Body of pancreas (tissue), 4 donors: Measurements from ENCODE around the gene IGFBP6. TPM values are rescaled to one million over a fixed set of nuclear protein-coding genes. Genes with fewer than 3 reads are reported as not detected.
A peak's percentile ranks its signal among the peaks of the same experiment; 100 is the strongest.

ENCODE experiments used
- ATAC-seq: fragments of 150-250 bp; one replicate; pipeline ENCODE4 v1.9.1; 2016
- DNase-seq, 4 donors: peaks; one replicate each; pipeline ENCODE4 v3.0.0-alpha.2; 2019
- H3K27ac ChIP-seq, 4 donors: fragments of 200-600 bp; sonication (generic); 1 replicate in 3 of 4; 2 replicates in 1 of 4; pipeline versions ENCODE4 v1.5.1 to v1.6.1; 2016 to 2019; ENCODE audit warnings: mild to moderate bottlenecking in 1 of 4, mixed read lengths in 1 of 4, moderate library complexity in 1 of 4
- H3K27me3 ChIP-seq, 2 donors: fragments of 200-600 bp; sonication (generic); one replicate each; pipeline ENCODE4 v1.6.0; 2016; ENCODE audit warnings: mild to moderate bottlenecking in 1 of 2
- H3K36me3 ChIP-seq, 2 donors: fragments of 200-600 bp; sonication (generic); replicated peaks in 1 of 2; 2 replicates each; pipeline ENCODE4 v1.5.1; 2016; ENCODE audit warnings: low read depth in 2 of 2; ENCODE audit not compliant: insufficient read depth in 1 of 2
- H3K4me1 ChIP-seq: fragments of 200-600 bp; sonication (generic); one replicate; pipeline ENCODE4 v1.6.0; 2016
- H3K4me3 ChIP-seq, 2 donors: fragments of 200-600 bp; sonication (generic); 1 replicate in 1 of 2; 2 replicates in 1 of 2; pipeline ENCODE4 v1.5.1; 2016 to 2019
- H3K9me3 ChIP-seq, 3 donors: fragments of 200-600 bp; sonication (generic); 1 replicate in 2 of 3; 2 replicates in 1 of 3; pipeline ENCODE4 v1.5.1; 2016
- POLR2A ChIP-seq, 3 donors: fragments of 450-650 bp; IDR thresholded peaks; one replicate each; pipeline ENCODE4 v1.6.1; 2016; ENCODE audit warnings: antibody characterized with exemption in 3 of 3, mild to moderate bottlenecking in 2 of 3
- WGBS, 2 donors: methylation state at CpG; one replicate each; pipeline ENCODE4 v1.1.5; 2017; 5-methylcytosine and 5-hydroxymethylcytosine counted together
- intact Hi-C: fragments of 100-400 bp; cut with DNase I; formaldehyde crosslinking; loops from one replicate; pipeline ENCODE4 v1.15.1; 2023
- total RNA-seq, 2 donors: library from RNA; depleted of rRNA; stranded (reverse); fragments of >200 nt; gene quantifications; one replicate each; pipeline ENCODE4 v1.1.0, GENCODE V29; 2016
- TF ChIP-seq, protein P1 (sequence below), 7 experiments: fragments of 450-650 bp in 4 of 7; fragments of 200-600 bp in 3 of 7; sonication (generic) in 3 of 7; IDR thresholded peaks; one replicate each; pipeline ENCODE4 v1.5.1; 2016 to 2019; ENCODE audit warnings: antibody characterized with exemption in 7 of 7

Gene IGFBP6
- total RNA-seq, 2 donors from 2014 or later: 154 to 204 TPM

DNA sequence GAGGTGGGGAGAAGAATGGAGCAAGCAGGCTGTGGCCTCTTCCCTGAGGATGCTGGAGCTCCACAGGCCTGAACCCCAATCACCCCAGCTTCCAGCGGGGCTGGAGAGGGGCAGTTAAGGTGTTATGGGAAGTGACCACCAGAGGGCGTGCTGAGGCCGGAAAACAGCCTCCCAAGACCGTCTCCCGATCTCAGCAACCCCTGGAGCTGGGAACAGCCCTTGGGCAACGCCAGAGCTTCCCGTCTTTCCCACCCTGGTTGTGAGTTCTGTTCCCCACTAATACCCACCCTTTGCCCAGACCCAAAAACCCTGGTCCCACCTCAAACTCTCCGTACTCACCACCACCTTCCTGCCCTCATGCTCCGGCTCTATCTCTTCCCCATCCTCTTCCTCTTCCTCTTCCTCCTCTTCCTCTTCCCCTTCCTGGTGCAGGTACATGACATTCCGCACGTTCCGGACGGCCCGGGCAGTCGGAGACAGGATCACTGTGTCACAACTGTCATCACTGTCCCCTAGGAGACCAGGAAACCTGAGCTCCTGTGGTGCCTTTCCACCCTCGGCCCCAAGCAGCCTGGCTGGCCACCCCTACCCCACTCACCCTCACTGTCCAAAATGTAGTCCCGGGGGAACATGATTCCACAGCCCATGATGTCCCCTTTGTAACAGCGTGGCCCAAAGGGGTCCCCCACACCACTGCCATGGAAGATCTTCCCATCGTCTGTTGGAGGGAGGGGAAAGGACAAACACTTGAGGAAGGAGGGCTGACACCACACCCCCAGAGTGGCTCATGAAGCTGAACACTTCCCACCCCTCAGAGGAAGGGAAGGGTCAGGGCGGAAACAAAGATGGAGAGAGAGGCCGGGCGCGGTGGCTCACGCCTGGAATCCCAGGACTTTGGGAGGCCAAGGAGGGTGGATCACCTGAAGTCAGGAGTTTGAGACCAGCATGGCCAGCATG is 31.2 kb upstream of the IGFBP6 start:
- DNase-seq: peak; percentile 80 to 84 (median 83)
- TF ChIP-seq, protein P1, sequence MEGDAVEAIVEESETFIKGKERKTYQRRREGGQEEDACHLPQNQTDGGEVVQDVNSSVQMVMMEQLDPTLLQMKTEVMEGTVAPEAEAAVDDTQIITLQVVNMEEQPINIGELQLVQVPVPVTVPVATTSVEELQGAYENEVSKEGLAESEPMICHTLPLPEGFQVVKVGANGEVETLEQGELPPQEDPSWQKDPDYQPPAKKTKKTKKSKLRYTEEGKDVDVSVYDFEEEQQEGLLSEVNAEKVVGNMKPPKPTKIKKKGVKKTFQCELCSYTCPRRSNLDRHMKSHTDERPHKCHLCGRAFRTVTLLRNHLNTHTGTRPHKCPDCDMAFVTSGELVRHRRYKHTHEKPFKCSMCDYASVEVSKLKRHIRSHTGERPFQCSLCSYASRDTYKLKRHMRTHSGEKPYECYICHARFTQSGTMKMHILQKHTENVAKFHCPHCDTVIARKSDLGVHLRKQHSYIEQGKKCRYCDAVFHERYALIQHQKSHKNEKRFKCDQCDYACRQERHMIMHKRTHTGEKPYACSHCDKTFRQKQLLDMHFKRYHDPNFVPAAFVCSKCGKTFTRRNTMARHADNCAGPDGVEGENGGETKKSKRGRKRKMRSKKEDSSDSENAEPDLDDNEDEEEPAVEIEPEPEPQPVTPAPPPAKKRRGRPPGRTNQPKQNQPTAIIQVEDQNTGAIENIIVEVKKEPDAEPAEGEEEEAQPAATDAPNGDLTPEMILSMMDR (IDR thresholded peaks at IDR 0.05): peak; percentile 75 to 92 (median 86)
- TF ChIP-seq POLR2A (IDR thresholded peaks at IDR 0.05): peak in 1 of 3 donors; percentile 19
- intact Hi-C loops: loop anchor here (5.0 to 10.0 kb wide), 2 partner anchors 36 to 129 kb away; partner anchors contain the start of gene SOAT2
- peaks cover 15% of the 10 kb centered on the region for H3K4me1 ChIP-seq
- peak; percentile 63 for ATAC-seq
- no peaks in the 10 kb centered on the region for H3K27me3 ChIP-seq
- H3K27ac ChIP-seq: peak overlapping the region in 3 of 4 donors; percentile 20 to 55 (median 45)
- WGBS, 2 donors: 39 to 48% methylated on average over 23 of the region's 24 CpGs
- peaks cover 0 to 19% of the 10 kb centered on the region in 2 donors for H3K36me3 ChIP-seq
- no peaks in the 10 kb centered on the region for H3K9me3 ChIP-seq
- no peak overlapping the region for H3K4me3 ChIP-seq

DNA sequence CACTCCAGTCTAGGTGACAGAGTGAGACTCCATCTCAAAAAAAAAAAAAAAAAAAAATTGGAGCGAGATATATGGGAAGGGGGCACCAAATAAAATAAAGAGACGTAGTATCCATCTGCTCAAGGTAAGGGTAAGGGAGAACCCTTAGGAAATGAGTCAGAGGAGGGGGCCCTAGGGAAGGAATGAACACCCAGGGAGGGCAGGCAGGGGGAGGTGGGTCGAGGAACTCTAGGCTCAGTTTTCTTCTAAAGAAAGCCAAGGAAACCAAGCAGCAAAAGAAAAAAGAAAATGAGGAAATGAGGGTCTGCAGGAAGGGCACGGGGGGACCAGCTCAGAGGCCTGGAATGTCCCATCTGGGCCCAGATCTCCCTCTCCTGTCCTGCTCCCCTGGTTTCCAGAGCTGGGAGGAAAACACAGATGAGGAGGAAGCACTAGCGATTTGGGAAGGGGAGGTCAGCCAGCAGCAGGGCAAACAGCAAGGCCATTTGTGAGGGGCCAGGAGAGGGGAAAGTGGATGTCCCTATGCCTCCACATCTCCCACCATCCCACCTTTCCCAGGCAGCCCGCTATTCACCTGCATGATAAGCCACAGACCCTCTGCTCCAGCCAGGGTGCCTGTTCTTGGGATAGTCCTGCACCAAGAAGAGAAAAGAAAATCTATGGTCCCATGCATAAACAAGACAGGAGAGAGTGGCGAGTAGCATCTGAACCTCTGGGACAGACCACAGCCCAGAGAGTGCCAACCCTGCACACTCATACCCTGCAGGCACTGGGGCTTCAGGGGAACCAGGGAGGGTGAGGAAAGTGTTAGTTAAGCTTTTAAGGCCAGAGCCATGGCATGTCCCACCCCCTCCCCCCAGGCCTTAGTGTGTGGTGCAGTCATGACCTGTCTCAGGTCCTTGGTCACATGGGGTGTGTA is 30.1 kb upstream of the IGFBP6 start:
- 79 to 88% methylated on average over 7 of the region's 7 CpGs for WGBS, 2 donors
- H3K4me1 ChIP-seq: peaks cover 5% of the 10 kb centered on the region
- peaks cover 0 to 19% of the 10 kb centered on the region in 2 donors for H3K36me3 ChIP-seq
- no peaks in the 10 kb centered on the region for H3K27me3 ChIP-seq
- ATAC-seq (no peak), DNase-seq (no peak)
- H3K27ac ChIP-seq: no peak overlapping the region
- TF ChIP-seq, protein P1 (IDR thresholded peaks at IDR 0.05): no peak
- no peak for TF ChIP-seq POLR2A (IDR thresholded peaks at IDR 0.05)
- H3K4me3 ChIP-seq: no peak overlapping the region
- no peaks in the 10 kb centered on the region for H3K9me3 ChIP-seq
- intact Hi-C loops: loop anchor here (5.0 to 10.0 kb wide), 2 partner anchors 35 to 127 kb away; partner anchors contain the start of gene SOAT2

DNA sequence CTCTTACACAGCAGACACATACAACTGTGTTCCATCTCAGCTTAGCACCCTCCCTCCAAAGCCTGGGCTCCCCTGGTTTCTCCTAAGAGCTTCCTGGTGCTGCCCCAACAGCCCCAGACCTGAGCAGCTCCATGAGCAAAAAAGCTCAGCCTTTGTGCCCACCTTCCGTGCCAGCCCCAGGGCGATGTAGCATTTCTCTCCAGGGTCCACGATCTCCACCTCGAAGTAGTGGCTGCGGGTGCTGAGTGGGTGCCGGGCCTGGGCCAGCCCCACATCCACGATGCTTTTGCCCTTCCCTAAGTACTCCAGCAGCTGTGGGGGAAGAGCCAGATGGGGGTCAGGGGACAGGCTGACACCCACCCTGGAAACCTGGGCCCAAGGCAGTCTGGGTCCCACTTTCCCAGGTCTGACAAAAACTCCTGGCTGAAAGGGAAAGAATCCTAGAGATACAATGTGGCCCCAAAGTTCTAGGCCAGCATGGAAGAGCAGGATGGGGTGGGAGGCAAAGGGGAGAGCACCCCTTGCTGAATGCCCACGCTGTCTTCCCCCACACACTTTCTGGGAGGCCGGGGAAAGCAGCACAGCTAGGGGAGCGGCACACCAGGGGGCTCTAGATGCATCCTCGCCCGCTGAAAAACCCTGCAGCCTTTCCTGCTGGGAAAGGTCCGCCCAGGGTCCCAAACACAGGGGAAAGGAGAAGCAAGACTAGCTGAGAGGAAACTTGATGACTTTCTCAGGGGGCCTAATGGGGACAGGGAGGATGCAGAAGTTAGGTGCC is 29.3 kb upstream of the IGFBP6 start:
- DNase-seq (no peak), ATAC-seq (no peak)
- no peak for TF ChIP-seq POLR2A (IDR thresholded peaks at IDR 0.05)
- TF ChIP-seq, protein P1 (IDR thresholded peaks at IDR 0.05): no peak
- no peaks in the 10 kb centered on the region for H3K4me1 ChIP-seq
- peaks cover 0 to 22% of the 10 kb centered on the region in 2 donors for H3K36me3 ChIP-seq
- H3K27ac ChIP-seq: no peak overlapping the region
- H3K9me3 ChIP-seq: no peaks in the 10 kb centered on the region
- intact Hi-C loops: loop anchor here (5.0 to 10.0 kb wide), 2 partner anchors 34 to 127 kb away; partner anchors contain the start of gene SOAT2
- no peak overlapping the region for H3K4me3 ChIP-seq
- H3K27me3 ChIP-seq: no peaks in the 10 kb centered on the region
- 84 to 95% methylated on average over 13 of the region's 13 CpGs for WGBS, 2 donors
